ENCODE data around the gene PBRM1. TPM values are rescaled to one million over a fixed set of nuclear protein-coding genes. Genes with fewer than 3 reads are reported as not detected.

PBRM1 gene
- total and polyA plus RNA-seq, 4 donors, result 7.1 to 65.7 (median 38.7) TPM

DNA sequence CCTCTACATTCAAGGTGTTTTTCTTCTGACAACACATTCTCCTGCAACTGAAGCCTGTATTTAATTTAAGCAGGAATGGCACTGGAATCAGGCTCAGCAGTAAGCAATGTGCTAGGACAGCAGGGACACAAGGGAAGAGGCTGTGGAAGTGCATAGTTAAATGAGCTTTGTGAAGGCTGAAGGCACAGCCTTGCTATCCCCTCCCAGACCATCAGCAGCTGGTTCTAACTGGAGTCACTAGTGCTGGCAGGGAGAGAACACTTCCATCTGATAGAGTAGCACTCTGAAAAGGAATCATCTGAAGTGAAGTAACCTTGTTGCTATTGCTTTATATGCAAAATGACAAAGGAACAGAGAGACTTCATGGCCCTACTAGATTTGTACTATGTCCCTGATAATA, 134.6 kb downstream of the PBRM1 start:
- Histone ChIP-seq H3K4me1 (ENCODE audit: control insufficient read depth in 4 of 4, insufficient read depth in 4 of 4, low read length in 3 of 4) (peaks cover 0 to 7% (median 0%) of the 10 kb centered on the region in 4 donors), H3K9ac (ENCODE audit: low read depth in 1 of 2, low read length in 2 of 2) (no peak overlapping the region), H3K9me3 (ENCODE audit: control insufficient read depth in 4 of 4, low read length in 3 of 4) (no peaks in the 10 kb centered on the region), H3K4me3 (ENCODE audit: low read depth in 1 of 3, low read length in 3 of 3) (no peak overlapping the region), H3K27me3 (ENCODE audit: control insufficient read depth in 4 of 4, insufficient read depth in 4 of 4, low read length in 3 of 4) (no peaks in the 10 kb centered on the region), H3K27ac (ENCODE audit: low read depth in 1 of 2, low read length in 2 of 2) (no peak overlapping the region), H3K36me3 (ENCODE audit: control insufficient read depth in 4 of 4, insufficient read depth in 3 of 4, low read depth in 1 of 4, low read length in 3 of 4) (peaks cover 15 to 48% (median 31%) of the 10 kb centered on the region in 4 donors)
- no peak for DNase-seq (ENCODE audit: low spot score)
- TF ChIP-seq ZBTB33 (IDR thresholded peaks at IDR 0.05), result no peak
- no peak for TF ChIP-seq YY1 (IDR thresholded peaks at IDR 0.05)
- TF ChIP-seq JUND (IDR thresholded peaks at IDR 0.05), result no peak
- TF ChIP-seq HNF4A (conservative IDR thresholded peaks at IDR 0.05), result no peak
- TF ChIP-seq NR2F2 (IDR thresholded peaks at IDR 0.05), result no peak
- TF ChIP-seq HNF4G (IDR thresholded peaks at IDR 0.05), result no peak
- no peak for TF ChIP-seq REST (IDR thresholded peaks at IDR 0.05)
- no peak for TF ChIP-seq CTCF (IDR thresholded peaks at IDR 0.05; ENCODE audit: low read depth, low read length, missing input control)
- TF ChIP-seq RAD21 (IDR thresholded peaks at IDR 0.05), result no peak

GRCh38 chr3:52547143-52547542, 138.6 kb downstream of the PBRM1 start:
- TF ChIP-seq RAD21 (IDR thresholded peaks at IDR 0.05) (no peak), EGR1 (IDR thresholded peaks at IDR 0.05; ENCODE audit: low read depth in 2 of 2) (no peak), REST (IDR thresholded peaks at IDR 0.05) (no peak), GABPA (IDR thresholded peaks at IDR 0.05 in 1 of 2, conservative IDR thresholded peaks at IDR 0.05 in 1 of 2) (no peak), FOXA1 (IDR thresholded peaks at IDR 0.05) (no peak), TAF1 (conservative IDR thresholded peaks at IDR 0.05) (no peak), SP1 (IDR thresholded peaks at IDR 0.05) (no peak), YY1 (IDR thresholded peaks at IDR 0.05) (no peak), CTCF (IDR thresholded peaks at IDR 0.05; ENCODE audit: low read depth, low read length, missing input control) (no peak), NR2F2 (IDR thresholded peaks at IDR 0.05) (no peak), RXRA (IDR thresholded peaks at IDR 0.05) (no peak), FOXA2 (IDR thresholded peaks at IDR 0.05) (no peak), ATF3 (IDR thresholded peaks at IDR 0.05) (no peak)
- TF ChIP-seq, protein P1, sequence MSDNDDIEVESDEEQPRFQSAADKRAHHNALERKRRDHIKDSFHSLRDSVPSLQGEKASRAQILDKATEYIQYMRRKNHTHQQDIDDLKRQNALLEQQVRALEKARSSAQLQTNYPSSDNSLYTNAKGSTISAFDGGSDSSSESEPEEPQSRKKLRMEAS (IDR thresholded peaks at IDR 0.05), result no peak
- no peak overlapping the region for H3K4me3 ChIP-seq (ENCODE audit: low read depth in 1 of 3, low read length in 3 of 3)
- no peak overlapping the region for H3K9ac ChIP-seq (ENCODE audit: low read depth in 1 of 2, low read length in 2 of 2)
- H3K27ac ChIP-seq (ENCODE audit: low read depth in 1 of 2, low read length in 2 of 2), result no peak overlapping the region
- H3K4me1 ChIP-seq (ENCODE audit: control insufficient read depth in 4 of 4, insufficient read depth in 4 of 4, low read length in 3 of 4), result no peaks in the 10 kb centered on the region
- no peak for DNase-seq (ENCODE audit: low spot score)
- H3K9me3 ChIP-seq (ENCODE audit: control insufficient read depth in 4 of 4, low read length in 3 of 4), result no peaks in the 10 kb centered on the region
- H3K27me3 ChIP-seq (ENCODE audit: control insufficient read depth in 4 of 4, insufficient read depth in 4 of 4, low read length in 3 of 4), result no peaks in the 10 kb centered on the region
- 81% methylated on average over 2 of the region's 2 CpGs for WGBS
- peaks cover 11 to 45% (median 19%) of the 10 kb centered on the region in 4 donors for H3K36me3 ChIP-seq (ENCODE audit: control insufficient read depth in 4 of 4, insufficient read depth in 3 of 4, low read depth in 1 of 4, low read length in 3 of 4)

All from liver (tissue), 9 donors.